ENCODE data around the gene WAS.
"Not testable (repeated sequence)": the region's sequence is repeated elsewhere in the genome, so short reads cannot be mapped to it uniquely, and the experiment has no call there.

DNA sequence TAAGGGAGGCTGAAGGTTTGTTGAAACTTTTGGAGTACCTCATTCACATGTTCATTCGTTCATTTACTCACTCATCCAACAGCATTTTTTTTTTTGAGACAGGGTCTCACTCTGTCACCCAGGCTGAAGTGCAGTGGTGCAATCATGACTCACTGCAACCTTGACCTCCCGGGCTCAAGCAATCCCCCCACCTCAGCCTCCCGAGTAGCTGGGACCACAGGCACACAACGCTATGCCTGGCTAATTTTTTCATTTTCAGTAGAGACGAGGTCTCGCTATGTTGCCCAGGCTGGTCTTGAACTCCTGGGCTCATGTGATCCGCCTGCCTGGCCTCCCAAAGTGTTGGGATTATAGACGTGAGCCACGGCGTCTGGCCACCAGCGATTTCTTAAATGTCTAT lies 15.4 kb upstream of the WAS start:
- not testable (repeated sequence) for TF ChIP-seq CTCF (IDR thresholded peaks at IDR 0.05); EZH2 (IDR thresholded peaks at IDR 0.05; ENCODE audit: borderline replicate concordance, insufficient read depth, low read depth, low read length, poor library complexity, severe bottlenecking)

Data from B cell (primary cell).